HFF-Myc (cell line): ENCODE results near the gene GLS.

Source experiments
- DNase-seq: peaks from one replicate; pipeline ENCODE4 v3.0.0-alpha.2; 2011; ENCODE audit warnings: low read depth; ENCODE audit errors: extremely low read depth
- H3K4me3 ChIP-seq: replicated peaks from 2 replicates; pipeline ENCODE4 v1.5.1; 2011; ENCODE audit warnings: low read depth, mild to moderate bottlenecking, control low read depth, low read length
- TF ChIP-seq, protein P1 (sequence below): IDR thresholded peaks from 2 replicates; pipeline ENCODE4 v1.5.1; 2012; ENCODE audit warnings: mild to moderate bottlenecking, low read depth, low read length, control low read depth; ENCODE audit errors: missing control alignments

The GLS gene

DNA sequence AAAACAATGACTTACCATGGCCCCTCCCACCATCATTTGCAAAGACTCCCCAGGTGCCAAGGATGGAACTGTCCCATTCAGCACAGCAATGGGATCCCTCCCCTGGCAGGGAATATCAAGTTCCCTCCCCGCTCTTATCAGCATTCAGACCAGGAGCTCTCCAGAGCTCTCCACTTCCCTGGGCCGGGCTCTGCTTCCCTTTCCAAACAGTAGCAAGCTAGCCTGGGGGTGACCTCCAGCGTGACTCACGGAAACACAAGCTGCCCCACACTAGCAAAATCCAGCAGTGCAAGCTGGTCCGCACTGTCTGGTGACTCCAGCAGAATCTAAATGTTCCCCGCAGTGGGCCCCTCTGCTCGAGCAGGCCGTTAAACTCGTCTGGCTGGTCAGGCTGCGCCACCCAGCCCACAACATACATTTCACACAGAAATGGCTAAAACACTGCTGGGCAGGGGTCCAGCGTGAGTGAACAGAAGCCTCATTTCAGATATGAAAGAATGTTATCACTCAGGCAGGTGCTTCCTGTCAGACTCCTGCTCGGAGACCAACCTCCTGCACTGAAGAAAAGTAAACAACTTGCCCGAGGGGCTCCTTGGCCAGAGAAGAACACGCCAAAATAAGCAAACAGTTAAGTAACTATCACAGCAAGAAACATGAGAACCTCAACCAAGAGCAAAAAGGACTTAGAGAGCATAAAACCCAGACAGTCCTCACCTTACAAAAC is 99.4 kb downstream of the GLS start:
- H3K4me3 ChIP-seq = no peak overlapping the region
- DNase-seq = no peak
- TF ChIP-seq, protein P1, sequence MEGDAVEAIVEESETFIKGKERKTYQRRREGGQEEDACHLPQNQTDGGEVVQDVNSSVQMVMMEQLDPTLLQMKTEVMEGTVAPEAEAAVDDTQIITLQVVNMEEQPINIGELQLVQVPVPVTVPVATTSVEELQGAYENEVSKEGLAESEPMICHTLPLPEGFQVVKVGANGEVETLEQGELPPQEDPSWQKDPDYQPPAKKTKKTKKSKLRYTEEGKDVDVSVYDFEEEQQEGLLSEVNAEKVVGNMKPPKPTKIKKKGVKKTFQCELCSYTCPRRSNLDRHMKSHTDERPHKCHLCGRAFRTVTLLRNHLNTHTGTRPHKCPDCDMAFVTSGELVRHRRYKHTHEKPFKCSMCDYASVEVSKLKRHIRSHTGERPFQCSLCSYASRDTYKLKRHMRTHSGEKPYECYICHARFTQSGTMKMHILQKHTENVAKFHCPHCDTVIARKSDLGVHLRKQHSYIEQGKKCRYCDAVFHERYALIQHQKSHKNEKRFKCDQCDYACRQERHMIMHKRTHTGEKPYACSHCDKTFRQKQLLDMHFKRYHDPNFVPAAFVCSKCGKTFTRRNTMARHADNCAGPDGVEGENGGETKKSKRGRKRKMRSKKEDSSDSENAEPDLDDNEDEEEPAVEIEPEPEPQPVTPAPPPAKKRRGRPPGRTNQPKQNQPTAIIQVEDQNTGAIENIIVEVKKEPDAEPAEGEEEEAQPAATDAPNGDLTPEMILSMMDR = no peak

DNA sequence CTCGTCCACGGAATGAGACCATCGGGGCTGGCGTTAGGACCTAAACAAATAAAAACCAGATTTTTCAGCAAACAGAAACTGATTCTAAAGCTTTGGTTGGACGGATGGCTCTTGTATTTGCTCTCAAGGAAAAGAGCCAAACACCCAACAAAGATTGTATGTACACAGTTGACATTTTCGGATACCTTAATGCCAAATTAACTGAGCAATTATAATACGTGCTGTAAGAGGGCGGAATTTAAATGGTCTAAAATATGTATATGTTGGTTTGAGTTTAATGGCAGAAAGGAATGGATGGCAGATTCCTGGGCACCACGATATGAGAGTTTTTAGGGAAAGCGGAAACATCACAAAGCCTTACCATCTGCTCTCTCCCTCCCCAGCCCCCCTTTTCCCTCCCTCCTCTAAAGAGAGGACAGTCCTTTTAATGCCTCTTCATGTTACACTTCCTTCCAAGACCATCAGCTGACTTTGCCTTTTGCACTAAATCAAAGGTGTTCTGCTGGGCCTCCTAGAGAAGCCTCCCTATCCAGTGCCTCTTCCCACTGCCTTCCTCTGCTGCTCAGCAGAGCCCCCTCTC is 100.1 kb downstream of the GLS start:
- TF ChIP-seq, protein P1 = no peak
- DNase-seq = no peak
- H3K4me3 ChIP-seq = no peak overlapping the region

DNA sequence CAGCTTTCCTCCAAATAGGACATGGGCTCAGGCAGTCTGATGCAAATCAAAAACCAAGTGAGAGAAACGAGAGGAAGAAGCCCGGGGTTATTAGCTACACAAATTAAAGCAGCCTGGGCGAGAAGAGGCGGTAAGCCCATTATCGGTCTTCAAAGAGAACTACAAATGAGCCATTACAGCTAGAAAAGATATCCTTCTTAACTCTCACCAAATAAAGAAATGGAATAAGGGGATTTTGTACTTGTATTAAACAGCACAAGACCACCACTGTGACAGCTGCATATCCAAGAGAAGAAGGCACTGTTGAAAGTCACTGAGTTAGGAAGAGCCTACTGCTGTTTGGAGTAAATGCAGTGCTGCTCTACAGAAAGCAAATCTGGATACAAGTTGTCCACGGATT is 100.7 kb downstream of the GLS start:
- no peak for DNase-seq
- TF ChIP-seq, protein P1 = no peak
- H3K4me3 ChIP-seq = no peak overlapping the region

DNA sequence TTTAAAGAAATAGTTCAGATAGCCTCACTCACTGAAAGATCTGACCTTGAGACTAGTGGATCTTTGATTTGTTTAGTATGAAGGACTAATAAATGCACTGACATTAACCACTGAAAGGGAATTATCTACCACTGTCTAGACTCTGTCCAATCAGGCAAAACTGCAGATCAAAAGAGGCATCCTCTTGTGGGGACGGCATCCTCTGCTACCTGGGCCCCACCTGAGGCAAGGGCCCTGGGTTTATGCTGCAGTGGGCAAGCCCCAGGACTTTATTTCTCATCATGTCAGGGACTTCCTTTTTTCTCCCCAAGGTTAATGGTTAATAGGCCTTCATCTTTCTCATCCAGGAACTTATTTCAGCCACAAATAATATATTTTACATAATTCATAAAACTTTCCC is 101.1 kb downstream of the GLS start:
- no peak for DNase-seq
- no peak overlapping the region for H3K4me3 ChIP-seq
- TF ChIP-seq, protein P1 = no peak

DNA sequence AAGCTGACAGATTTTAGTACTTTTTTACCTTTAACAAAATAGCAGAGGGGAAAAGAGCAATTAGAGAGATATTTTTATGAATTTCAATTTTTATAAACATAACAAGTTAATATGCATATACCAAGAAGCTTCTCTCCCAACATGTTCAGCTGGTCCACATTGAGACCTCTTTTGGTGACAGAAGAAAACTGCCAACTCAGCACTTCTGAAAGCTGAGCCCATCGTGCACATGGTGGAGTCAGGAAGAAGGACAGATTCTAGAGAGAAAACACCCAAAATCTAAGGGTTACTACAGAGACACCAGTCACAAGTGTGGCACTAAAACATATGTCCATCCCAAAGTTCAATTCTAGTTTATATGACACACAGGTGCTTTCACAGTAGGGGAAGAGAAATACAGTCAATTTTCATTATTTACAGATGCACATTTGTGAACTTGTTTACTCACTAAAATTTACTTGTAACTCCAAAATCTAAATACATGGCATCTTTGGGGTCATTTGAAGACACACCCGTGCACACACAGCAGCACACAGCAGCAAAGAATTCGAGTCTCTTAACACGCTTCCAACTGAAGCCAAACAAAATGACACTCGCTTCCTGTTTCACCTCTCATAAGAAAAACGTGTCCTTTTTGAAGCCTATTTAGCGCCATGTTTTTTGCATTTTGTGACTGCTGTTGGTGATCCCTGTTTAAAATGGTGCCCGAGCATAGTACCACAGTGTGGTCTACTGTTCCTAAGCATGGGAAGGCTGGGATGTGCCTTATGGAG is 101.8 kb downstream of the GLS start:
- no peak for DNase-seq
- TF ChIP-seq, protein P1 = no peak
- H3K4me3 ChIP-seq = no peak overlapping the region

DNA sequence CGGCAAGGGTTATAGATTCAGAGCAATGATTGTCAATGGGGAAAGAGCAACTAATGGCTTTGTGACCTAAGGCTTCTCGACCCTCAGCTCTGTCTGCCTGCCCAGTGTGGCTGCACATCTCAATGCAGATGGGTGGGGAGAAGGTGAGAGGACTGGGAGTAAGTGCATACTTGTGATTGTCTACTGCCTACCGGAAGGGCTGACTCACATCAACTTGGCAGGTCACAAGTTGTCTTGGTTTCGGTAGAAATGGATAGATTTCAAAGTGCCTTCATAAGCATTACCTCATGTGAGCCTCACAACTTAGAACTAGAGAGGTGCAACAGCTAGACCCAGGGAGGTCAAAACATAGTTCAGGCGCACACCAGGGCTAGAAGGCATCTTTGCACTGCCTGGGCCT is 104.0 kb downstream of the GLS start:
- DNase-seq = no peak
- no peak overlapping the region for H3K4me3 ChIP-seq
- TF ChIP-seq, protein P1 = no peak
